RWPE2 (cell line): ENCODE data around the gene KDM4C.

Experiments used
- ATAC-seq: fragments of 200-7000 bp; cut with Tn5 transposase; 3 replicates; pipeline ENCODE4 v1.9.1; 2021; ENCODE audit warnings: low read depth
- DNase-seq: peaks from one replicate; pipeline ENCODE4 v3.0.0-alpha.2; 2020; ENCODE audit warnings: low spot score
- H3K27ac ChIP-seq: fragments of 450-650 bp; 2 replicates; pipeline ENCODE4 v1.5.1; 2017; ENCODE audit warnings: mild to moderate bottlenecking; ENCODE audit not compliant: poor library complexity, severe bottlenecking
- H3K27me3 ChIP-seq: fragments of 250-450 bp; sonication (Bioruptor Pico); 2 replicates; pipeline ENCODE4 v1.5.1; 2021; ENCODE audit warnings: mild to moderate bottlenecking, moderate library complexity; ENCODE audit not compliant: insufficient read depth, poor library complexity, severe bottlenecking
- H3K36me3 ChIP-seq: fragments of 250-450 bp; sonication (Bioruptor Pico); 2 replicates; pipeline ENCODE4 v1.5.1; 2020; ENCODE audit warnings: low read depth, mild to moderate bottlenecking, moderate library complexity
- H3K4me1 ChIP-seq: fragments of 250-450 bp; sonication (Bioruptor Pico); 2 replicates; pipeline ENCODE4 v1.5.1; 2021; ENCODE audit warnings: mild to moderate bottlenecking, moderate library complexity; ENCODE audit not compliant: insufficient read depth, poor library complexity, severe bottlenecking
- H3K4me3 ChIP-seq: fragments of 250-450 bp; sonication (Bioruptor Pico); 2 replicates; pipeline ENCODE4 v1.5.1; 2021; ENCODE audit warnings: mild to moderate bottlenecking, moderate library complexity; ENCODE audit not compliant: severe bottlenecking
- H3K9me3 ChIP-seq: fragments of 250-450 bp; sonication (Bioruptor Pico); 2 replicates; pipeline ENCODE4 v1.5.1; 2021; ENCODE audit warnings: mild to moderate bottlenecking, moderate library complexity; ENCODE audit not compliant: severe bottlenecking
- TF ChIP-seq, protein P1 (sequence below): fragments of 450-650 bp; IDR thresholded peaks from one replicate; pipeline ENCODE4 v1.5.1; 2017; ENCODE audit warnings: mild to moderate bottlenecking, moderate library complexity; ENCODE audit not compliant: poor library complexity, severe bottlenecking

The KDM4C gene

DNA sequence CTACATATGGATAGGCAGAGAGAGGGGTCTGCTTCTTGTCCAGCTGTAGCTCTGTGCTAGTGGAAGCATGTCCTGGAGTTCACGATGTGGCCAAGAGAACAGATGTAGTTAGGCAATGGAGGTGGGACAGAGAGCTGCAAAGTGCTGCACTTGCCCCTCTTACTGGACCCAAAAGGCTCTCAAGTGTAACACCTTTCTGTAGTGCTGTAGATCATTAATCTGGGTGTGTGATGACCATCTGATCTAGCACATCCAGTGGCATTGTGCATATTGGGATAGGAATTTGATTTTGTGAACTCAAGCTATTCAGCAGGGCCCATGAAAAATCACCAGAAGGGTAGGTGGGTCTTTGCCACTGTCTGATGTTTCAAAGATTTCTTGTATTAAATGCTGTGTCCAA lies 151.4 kb downstream of the KDM4C start:
- H3K36me3 ChIP-seq, result no peaks in the 10 kb centered on the region
- no peak overlapping the region for H3K27ac ChIP-seq
- H3K4me1 ChIP-seq, result no peaks in the 10 kb centered on the region
- DNase-seq (no peak), ATAC-seq (no peak)
- H3K27me3 ChIP-seq, result no peaks in the 10 kb centered on the region
- TF ChIP-seq, protein P1, sequence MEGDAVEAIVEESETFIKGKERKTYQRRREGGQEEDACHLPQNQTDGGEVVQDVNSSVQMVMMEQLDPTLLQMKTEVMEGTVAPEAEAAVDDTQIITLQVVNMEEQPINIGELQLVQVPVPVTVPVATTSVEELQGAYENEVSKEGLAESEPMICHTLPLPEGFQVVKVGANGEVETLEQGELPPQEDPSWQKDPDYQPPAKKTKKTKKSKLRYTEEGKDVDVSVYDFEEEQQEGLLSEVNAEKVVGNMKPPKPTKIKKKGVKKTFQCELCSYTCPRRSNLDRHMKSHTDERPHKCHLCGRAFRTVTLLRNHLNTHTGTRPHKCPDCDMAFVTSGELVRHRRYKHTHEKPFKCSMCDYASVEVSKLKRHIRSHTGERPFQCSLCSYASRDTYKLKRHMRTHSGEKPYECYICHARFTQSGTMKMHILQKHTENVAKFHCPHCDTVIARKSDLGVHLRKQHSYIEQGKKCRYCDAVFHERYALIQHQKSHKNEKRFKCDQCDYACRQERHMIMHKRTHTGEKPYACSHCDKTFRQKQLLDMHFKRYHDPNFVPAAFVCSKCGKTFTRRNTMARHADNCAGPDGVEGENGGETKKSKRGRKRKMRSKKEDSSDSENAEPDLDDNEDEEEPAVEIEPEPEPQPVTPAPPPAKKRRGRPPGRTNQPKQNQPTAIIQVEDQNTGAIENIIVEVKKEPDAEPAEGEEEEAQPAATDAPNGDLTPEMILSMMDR, result no peak
- no peaks in the 10 kb centered on the region for H3K9me3 ChIP-seq
- no peak overlapping the region for H3K4me3 ChIP-seq

DNA sequence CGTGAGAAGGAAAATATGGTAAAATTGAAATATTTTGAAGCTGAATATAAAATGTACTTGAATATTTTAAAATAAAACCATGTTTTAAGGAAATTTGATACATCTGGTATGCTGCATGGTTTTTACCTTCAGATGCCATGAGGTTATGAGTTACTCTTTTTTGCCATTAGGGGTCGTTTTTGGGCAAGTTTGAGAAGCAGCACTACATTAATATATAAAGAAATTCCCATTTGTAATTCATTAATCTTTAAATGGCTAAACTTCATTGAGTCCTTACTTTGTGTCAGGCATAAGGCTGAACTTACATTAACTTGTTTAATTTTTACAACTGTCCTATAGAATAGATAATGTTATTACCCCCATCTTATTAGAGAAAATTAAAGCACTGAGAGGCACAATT lies 152.3 kb downstream of the KDM4C start:
- Histone ChIP-seq H3K27me3 (no peaks in the 10 kb centered on the region), H3K4me1 (no peaks in the 10 kb centered on the region), H3K36me3 (no peaks in the 10 kb centered on the region), H3K4me3 (no peak overlapping the region), H3K9me3 (no peaks in the 10 kb centered on the region), H3K27ac (no peak overlapping the region)
- DNase-seq, result no peak
- no peak for ATAC-seq
- TF ChIP-seq, protein P1, result peak; percentile 60

DNA sequence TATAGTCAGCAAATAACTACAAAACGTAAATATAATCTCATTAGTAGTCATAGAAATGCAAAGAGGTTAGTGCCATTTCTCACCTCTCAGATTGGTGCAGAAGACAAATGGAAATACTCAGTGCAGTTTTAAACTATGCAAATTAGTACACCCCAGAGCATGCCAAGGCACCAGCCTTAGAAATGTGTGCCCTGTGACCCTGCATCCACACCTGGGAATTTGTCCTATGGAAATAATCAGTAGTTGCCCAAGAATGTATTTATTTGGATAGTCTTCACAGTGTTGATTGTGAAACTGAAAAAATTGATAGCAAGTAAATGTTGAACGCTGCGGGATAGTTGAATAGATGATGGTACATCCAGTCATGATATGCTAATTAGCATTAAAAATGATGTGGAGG lies 152.7 kb downstream of the KDM4C start:
- TF ChIP-seq, protein P1, result no peak
- Histone ChIP-seq H3K27ac (no peak overlapping the region), H3K36me3 (no peaks in the 10 kb centered on the region), H3K9me3 (no peaks in the 10 kb centered on the region), H3K27me3 (no peaks in the 10 kb centered on the region), H3K4me1 (no peaks in the 10 kb centered on the region), H3K4me3 (no peak overlapping the region)
- DNase-seq (no peak), ATAC-seq (no peak)

DNA sequence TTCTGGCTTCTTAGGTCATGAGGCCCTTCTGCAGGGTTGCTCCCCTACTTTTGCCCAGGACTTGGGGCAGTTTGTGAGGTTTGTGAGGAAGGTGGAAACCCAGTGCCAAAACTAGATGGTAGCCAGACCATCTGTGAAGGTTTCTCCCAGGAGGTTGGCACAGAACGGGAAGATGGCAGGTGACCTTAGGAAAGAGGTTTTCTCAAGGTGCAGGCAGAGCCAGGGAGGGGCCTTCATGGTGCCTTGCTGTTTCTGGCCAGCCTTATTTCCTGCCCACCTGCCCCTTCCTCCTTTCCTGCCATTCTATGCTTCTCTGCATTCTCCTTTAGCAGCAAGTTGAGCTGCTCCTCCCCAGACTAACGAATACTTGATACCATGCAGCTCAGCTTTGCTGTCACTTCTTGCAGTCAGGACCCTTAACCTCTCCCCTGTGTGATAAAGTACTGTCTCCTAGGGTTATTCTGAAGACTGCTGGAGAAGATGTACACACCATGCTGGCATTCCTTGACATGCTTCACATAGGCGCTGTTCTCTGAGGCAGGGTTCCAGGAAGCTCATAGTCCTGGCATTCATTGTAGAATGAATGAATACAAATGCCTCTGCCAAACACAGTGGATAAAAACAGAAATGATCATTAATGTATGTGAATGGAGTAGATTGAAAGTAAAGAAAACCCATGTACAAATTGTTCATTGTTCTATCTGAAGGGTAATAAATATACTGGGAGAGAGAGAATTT lies 154.3 kb downstream of the KDM4C start:
- ATAC-seq, result no peak
- H3K4me3 ChIP-seq, result no peak overlapping the region
- no peaks in the 10 kb centered on the region for H3K4me1 ChIP-seq
- DNase-seq, result no peak
- no peak overlapping the region for H3K27ac ChIP-seq
- H3K9me3 ChIP-seq, result no peaks in the 10 kb centered on the region
- TF ChIP-seq, protein P1, result no peak
- H3K36me3 ChIP-seq, result no peaks in the 10 kb centered on the region
- no peaks in the 10 kb centered on the region for H3K27me3 ChIP-seq

DNA sequence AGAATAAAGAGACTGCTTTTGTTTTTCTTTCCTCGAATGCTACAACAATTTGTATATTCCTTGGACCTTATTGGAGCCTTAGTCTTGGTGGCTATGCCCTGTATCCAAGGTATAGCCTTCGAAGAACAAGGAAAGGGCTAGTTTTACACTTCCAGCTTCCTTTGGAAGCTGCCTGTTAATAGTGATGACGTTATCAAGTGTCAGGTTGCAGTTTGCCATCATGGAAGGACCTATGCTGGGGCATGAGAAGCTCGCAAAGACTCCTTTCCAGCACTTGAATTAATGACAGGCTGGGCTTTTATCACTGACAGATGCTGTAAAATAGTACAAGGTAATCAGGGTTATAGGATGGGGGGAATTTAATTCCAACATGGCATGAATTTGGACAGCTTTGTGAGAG lies 157.9 kb downstream of the KDM4C start:
- DNase-seq (no peak), ATAC-seq (no peak)
- Histone ChIP-seq H3K27ac (no peak overlapping the region), H3K4me1 (no peaks in the 10 kb centered on the region), H3K9me3 (no peaks in the 10 kb centered on the region), H3K4me3 (no peak overlapping the region), H3K27me3 (no peaks in the 10 kb centered on the region), H3K36me3 (no peaks in the 10 kb centered on the region)
- TF ChIP-seq, protein P1, result no peak
